ENCODE results near the gene CACNA1I.

DNA sequence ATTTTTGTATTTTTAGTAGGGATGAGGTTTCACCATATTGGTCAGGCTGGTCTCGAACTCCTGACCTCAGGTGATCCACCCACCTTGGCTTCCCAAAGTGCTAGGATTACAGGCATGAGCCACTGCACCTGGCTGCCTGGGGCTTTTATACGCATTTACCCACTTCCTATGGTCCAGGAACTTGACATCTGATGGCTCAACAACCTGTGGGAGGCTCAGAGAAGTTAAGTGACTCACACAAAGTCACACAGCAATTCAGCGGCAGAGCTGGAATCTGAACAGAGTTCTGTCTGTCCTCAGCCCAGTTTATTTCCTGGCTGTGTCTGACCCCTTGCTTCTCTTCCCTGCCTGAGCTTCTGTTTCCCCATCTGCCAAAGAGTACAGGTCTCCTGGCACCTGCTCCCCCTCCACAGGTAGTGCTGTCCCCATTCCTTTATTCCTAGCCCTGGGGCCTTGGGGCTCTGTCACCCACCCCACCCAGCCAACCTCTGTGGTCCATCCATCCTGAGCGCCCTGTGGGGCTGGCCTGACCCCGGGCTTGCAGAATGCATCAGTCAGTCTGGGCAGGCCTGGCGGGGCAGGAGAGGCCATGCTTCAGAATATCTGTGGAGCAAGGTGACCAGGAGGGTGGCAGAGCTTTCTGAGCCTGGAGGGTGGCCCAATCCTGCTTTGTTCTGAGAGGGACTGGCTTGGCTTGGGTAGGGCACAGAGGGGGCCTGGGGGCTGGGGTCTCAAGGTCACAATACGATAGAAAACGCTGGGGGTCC, 50.6 kb downstream of the CACNA1I start:
- no peak for TF ChIP-seq YY1 (IDR thresholded peaks at IDR 0.05; ENCODE audit: low read depth)
- no peak for TF ChIP-seq TAF1 (IDR thresholded peaks at IDR 0.05; ENCODE audit: low read depth)
- TF ChIP-seq, protein P1, sequence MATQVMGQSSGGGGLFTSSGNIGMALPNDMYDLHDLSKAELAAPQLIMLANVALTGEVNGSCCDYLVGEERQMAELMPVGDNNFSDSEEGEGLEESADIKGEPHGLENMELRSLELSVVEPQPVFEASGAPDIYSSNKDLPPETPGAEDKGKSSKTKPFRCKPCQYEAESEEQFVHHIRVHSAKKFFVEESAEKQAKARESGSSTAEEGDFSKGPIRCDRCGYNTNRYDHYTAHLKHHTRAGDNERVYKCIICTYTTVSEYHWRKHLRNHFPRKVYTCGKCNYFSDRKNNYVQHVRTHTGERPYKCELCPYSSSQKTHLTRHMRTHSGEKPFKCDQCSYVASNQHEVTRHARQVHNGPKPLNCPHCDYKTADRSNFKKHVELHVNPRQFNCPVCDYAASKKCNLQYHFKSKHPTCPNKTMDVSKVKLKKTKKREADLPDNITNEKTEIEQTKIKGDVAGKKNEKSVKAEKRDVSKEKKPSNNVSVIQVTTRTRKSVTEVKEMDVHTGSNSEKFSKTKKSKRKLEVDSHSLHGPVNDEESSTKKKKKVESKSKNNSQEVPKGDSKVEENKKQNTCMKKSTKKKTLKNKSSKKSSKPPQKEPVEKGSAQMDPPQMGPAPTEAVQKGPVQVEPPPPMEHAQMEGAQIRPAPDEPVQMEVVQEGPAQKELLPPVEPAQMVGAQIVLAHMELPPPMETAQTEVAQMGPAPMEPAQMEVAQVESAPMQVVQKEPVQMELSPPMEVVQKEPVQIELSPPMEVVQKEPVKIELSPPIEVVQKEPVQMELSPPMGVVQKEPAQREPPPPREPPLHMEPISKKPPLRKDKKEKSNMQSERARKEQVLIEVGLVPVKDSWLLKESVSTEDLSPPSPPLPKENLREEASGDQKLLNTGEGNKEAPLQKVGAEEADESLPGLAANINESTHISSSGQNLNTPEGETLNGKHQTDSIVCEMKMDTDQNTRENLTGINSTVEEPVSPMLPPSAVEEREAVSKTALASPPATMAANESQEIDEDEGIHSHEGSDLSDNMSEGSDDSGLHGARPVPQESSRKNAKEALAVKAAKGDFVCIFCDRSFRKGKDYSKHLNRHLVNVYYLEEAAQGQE (IDR thresholded peaks at IDR 0.05; ENCODE audit: low read depth), result no peak

All from Ishikawa (cell line).